Ishikawa (cell line): Measurements from ENCODE around the gene FCER2.

Experiments used
- CEBPB ChIP-seq: IDR thresholded peaks from 2 replicates; pipeline ENCODE4 v1.6.1; 2012
- CREB1 ChIP-seq: IDR thresholded peaks from 2 replicates; pipeline ENCODE4 v1.6.1; 2012; ENCODE audit warnings: low read depth
- EGR1 ChIP-seq: IDR thresholded peaks from 2 replicates; pipeline ENCODE4 v1.6.1; 2012
- EP300 ChIP-seq: IDR thresholded peaks from 2 replicates; pipeline ENCODE4 v1.6.1; 2012; ENCODE audit warnings: borderline replicate concordance
- FOXM1 ChIP-seq: IDR thresholded peaks from 2 replicates; pipeline ENCODE4 v1.6.1; 2012; ENCODE audit warnings: low read depth, borderline replicate concordance
- NFIC ChIP-seq: IDR thresholded peaks from 2 replicates; pipeline ENCODE4 v1.6.1; 2012
- RAD21 ChIP-seq: IDR thresholded peaks from 2 replicates; pipeline ENCODE4 v1.6.1; 2012; ENCODE audit warnings: low read depth
- REST ChIP-seq: IDR thresholded peaks from 2 replicates; pipeline ENCODE4 v1.6.1; 2012; ENCODE audit warnings: low read depth, mild to moderate bottlenecking
- TAF1 ChIP-seq: IDR thresholded peaks from 2 replicates; pipeline ENCODE4 v1.6.1; 2012; ENCODE audit warnings: low read depth, mild to moderate bottlenecking
- TCF12 ChIP-seq: IDR thresholded peaks from 2 replicates; pipeline ENCODE4 v1.6.1; 2012; ENCODE audit warnings: low read depth
- TEAD4 ChIP-seq: IDR thresholded peaks from 2 replicates; pipeline ENCODE4 v1.6.1; 2012
- YY1 ChIP-seq: IDR thresholded peaks from 2 replicates; pipeline ENCODE4 v1.6.1; 2012; ENCODE audit warnings: low read depth
- ZBTB7A ChIP-seq: IDR thresholded peaks from 2 replicates; pipeline ENCODE4 v1.6.1; 2012; ENCODE audit warnings: low read depth
- TF ChIP-seq, protein P1 (sequence below): IDR thresholded peaks from 2 replicates; pipeline ENCODE4 v1.6.1; 2012
- TF ChIP-seq, protein P2 (sequence below): IDR thresholded peaks from 2 replicates; pipeline ENCODE4 v1.6.1; 2012

Gene FCER2

GRCh38 chr19:7744199-7744786 lies 42.4 kb upstream of the FCER2 start:
- TF ChIP-seq REST, result no peak
- no peak for TF ChIP-seq EP300

DNA sequence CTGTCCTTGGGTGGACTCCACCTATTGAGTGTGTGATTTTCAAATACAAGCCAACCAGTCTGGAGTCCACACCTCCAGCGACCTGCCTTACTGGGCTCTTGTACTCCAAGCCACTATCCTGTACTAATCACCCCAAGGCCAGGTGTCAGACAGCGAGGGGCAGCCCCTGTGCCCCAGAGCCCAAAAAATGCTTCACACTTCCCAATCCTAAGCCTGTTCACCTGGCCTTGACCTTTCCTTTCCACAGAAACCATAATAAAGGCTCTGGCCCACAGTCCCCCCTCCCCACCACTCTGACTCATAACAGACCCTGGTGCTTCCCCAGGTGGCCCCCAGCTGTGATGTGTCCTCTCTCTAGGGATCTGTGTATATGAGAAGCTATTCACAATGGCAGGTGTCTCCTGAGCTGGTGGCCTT lies 41.5 kb upstream of the FCER2 start:
- TF ChIP-seq FOXM1 (no peak), EP300 (no peak), REST (no peak), TAF1 (no peak), NFIC (no peak), ZBTB7A (no peak), TEAD4 (no peak), CREB1 (no peak), YY1 (no peak), EGR1 (no peak), TCF12 (no peak)
- TF ChIP-seq, protein P1, sequence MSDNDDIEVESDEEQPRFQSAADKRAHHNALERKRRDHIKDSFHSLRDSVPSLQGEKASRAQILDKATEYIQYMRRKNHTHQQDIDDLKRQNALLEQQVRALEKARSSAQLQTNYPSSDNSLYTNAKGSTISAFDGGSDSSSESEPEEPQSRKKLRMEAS, result no peak
- TF ChIP-seq, protein P2, sequence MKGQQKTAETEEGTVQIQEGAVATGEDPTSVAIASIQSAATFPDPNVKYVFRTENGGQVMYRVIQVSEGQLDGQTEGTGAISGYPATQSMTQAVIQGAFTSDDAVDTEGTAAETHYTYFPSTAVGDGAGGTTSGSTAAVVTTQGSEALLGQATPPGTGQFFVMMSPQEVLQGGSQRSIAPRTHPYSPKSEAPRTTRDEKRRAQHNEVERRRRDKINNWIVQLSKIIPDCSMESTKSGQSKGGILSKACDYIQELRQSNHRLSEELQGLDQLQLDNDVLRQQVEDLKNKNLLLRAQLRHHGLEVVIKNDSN, result no peak

GRCh38 chr19:7742991-7743390 lies 41.1 kb upstream of the FCER2 start:
- no peak for TF ChIP-seq TEAD4
- TF ChIP-seq REST, result no peak
- TF ChIP-seq RAD21, result no peak
- TF ChIP-seq NFIC, result no peak
- no peak for TF ChIP-seq FOXM1
- TF ChIP-seq, protein P1, result no peak
- TF ChIP-seq, protein P2, result no peak
- TF ChIP-seq TCF12, result no peak
- no peak for TF ChIP-seq TAF1
- TF ChIP-seq YY1, result no peak

DNA sequence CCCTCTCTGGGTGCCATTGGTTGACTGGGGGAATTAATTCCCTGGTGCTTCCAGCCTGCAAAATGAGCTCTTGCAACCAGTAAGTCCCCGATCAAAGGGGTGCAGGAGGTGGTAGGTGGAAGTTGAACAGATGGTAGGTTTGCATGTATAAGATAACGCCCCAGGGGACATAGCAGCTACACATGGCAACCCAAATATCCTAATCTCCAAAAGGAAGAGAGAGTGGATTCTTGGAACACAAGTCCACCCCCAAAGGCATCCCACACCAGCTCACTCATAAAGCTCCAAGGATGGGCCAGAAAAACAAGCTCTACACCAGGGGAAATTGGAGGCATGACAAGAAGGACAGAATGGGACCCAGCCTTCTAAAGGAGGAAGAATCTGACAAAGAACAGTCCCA lies 40.6 kb upstream of the FCER2 start:
- no peak for TF ChIP-seq EGR1
- TF ChIP-seq TAF1, result no peak
- TF ChIP-seq FOXM1, result no peak

GRCh38 chr19:7740682-7741054 lies 38.7 kb upstream of the FCER2 start:
- no peak for TF ChIP-seq CEBPB
- no peak for TF ChIP-seq TEAD4
- TF ChIP-seq, protein P1, result no peak
- TF ChIP-seq, protein P2, result no peak
- TF ChIP-seq EGR1, result no peak
- no peak for TF ChIP-seq ZBTB7A
- TF ChIP-seq YY1, result no peak
- no peak for TF ChIP-seq RAD21
- TF ChIP-seq TCF12, result no peak
- no peak for TF ChIP-seq REST
- TF ChIP-seq EP300, result no peak
- TF ChIP-seq FOXM1, result no peak
